Activated T-helper 17 cell treated with anti-CD3 and anti-CD28 coated beads, Interleukin-2, amount 50 U/mL, for 72 hours (primary cell): ENCODE measurements around the gene UGT1A5. TPM values are rescaled to one million over a fixed set of nuclear protein-coding genes. Genes with fewer than 3 reads are reported as not detected.

Experiments used
- ATAC-seq: fragments of 150-1000 bp; cut with Tn5 transposase; replicated peaks from 2 replicates; pipeline ENCODE4 v1.10.0; 2021; ENCODE audit warnings: mild to moderate bottlenecking, moderate library complexity
- H3K27ac Mint-ChIP-seq: one replicate; pipeline ENCODE4 v1.8.0; 2022; ENCODE audit warnings: mixed read lengths
- H3K27me3 Mint-ChIP-seq: one replicate; pipeline ENCODE4 v1.8.0; 2022; ENCODE audit warnings: mixed read lengths
- H3K36me3 Mint-ChIP-seq: one replicate; pipeline ENCODE4 v1.8.0; 2022; ENCODE audit warnings: low read depth, mild to moderate bottlenecking, mixed read lengths
- H3K4me1 Mint-ChIP-seq: one replicate; pipeline ENCODE4 v1.8.0; 2022; ENCODE audit warnings: mixed read lengths
- H3K4me3 Mint-ChIP-seq: one replicate; pipeline ENCODE4 v1.8.0; 2022; ENCODE audit warnings: mild to moderate bottlenecking, mixed read lengths
- H3K9me3 Mint-ChIP-seq: one replicate; pipeline ENCODE4 v1.8.0; 2022; ENCODE audit warnings: mixed read lengths
- total RNA-seq, 2 donors: library from RNA; stranded (reverse); gene quantifications; one replicate each; pipeline ENCODE4 v1.2.3, GENCODE V29; 2022

The UGT1A5 gene
- total RNA-seq, 2 donors from 2014 or later = not detected

- Mint-ChIP-seq H3K4me3 (no peak overlapping the region), H3K4me1 (no peaks in the 10 kb centered on the region), H3K27ac (no peak overlapping the region), H3K9me3 (peaks cover 4% of the 10 kb centered on the region), H3K36me3 (no peaks in the 10 kb centered on the region), H3K27me3 (peaks cover 15% of the 10 kb centered on the region)
- no peak for ATAC-seq
Measured at GRCh38 chr2:233772153-233772552, 59.4 kb downstream of the UGT1A5 start.

GRCh38 chr2:233772583-233772982 lies 59.9 kb downstream of the UGT1A5 start:
- Mint-ChIP-seq H3K27ac (no peak overlapping the region), H3K27me3 (peaks cover 12% of the 10 kb centered on the region), H3K36me3 (no peaks in the 10 kb centered on the region), H3K4me1 (no peaks in the 10 kb centered on the region), H3K4me3 (no peak overlapping the region), H3K9me3 (peaks cover 4% of the 10 kb centered on the region)
- ATAC-seq = no peak

- Mint-ChIP-seq H3K27ac (no peak overlapping the region), H3K9me3 (peaks cover 4% of the 10 kb centered on the region), H3K4me1 (no peaks in the 10 kb centered on the region), H3K4me3 (no peak overlapping the region), H3K27me3 (peaks cover 15% of the 10 kb centered on the region), H3K36me3 (no peaks in the 10 kb centered on the region)
- no peak for ATAC-seq
Measured at GRCh38 chr2:233773854-233774253, 61.1 kb downstream of the UGT1A5 start.

GRCh38 chr2:233775414-233775813 lies 62.7 kb downstream of the UGT1A5 start:
- no peaks in the 10 kb centered on the region for H3K4me1 Mint-ChIP-seq
- no peaks in the 10 kb centered on the region for H3K36me3 Mint-ChIP-seq
- no peak overlapping the region for H3K4me3 Mint-ChIP-seq
- ATAC-seq = no peak
- H3K9me3 Mint-ChIP-seq = peaks cover 4% of the 10 kb centered on the region
- no peak overlapping the region for H3K27ac Mint-ChIP-seq
- peaks cover 13% of the 10 kb centered on the region for H3K27me3 Mint-ChIP-seq

- no peaks in the 10 kb centered on the region for H3K4me1 Mint-ChIP-seq
- H3K4me3 Mint-ChIP-seq = no peak within 1 kb of the TSS
- H3K27me3 Mint-ChIP-seq = peaks cover 13% of the 10 kb centered on the region
- H3K27ac Mint-ChIP-seq = no peak within 1 kb of the TSS
- ATAC-seq = no peak
- H3K36me3 Mint-ChIP-seq = no peaks in the 10 kb centered on the region
- H3K9me3 Mint-ChIP-seq = peaks cover 4% of the 10 kb centered on the region
Measured at GRCh38 chr2:233778030-233778429, 65.3 kb downstream of the UGT1A5 start, which contains the start of gene MROH2A. MROH2A (plus strand) TSS chr2:233778330; CDS start chr2:233779359, 1,029 bp downstream.

- Mint-ChIP-seq H3K4me3 (no peak overlapping the region), H3K27me3 (peaks cover 19% of the 10 kb centered on the region), H3K36me3 (no peaks in the 10 kb centered on the region), H3K27ac (no peak overlapping the region), H3K9me3 (peaks cover 4% of the 10 kb centered on the region), H3K4me1 (no peaks in the 10 kb centered on the region)
- no peak for ATAC-seq
Measured at GRCh38 chr2:233779722-233780121, 67.0 kb downstream of the UGT1A5 start.

GRCh38 chr2:233780771-233781170 lies 68.1 kb downstream of the UGT1A5 start:
- Mint-ChIP-seq H3K4me1 (no peaks in the 10 kb centered on the region), H3K27me3 (peaks cover 19% of the 10 kb centered on the region), H3K27ac (no peak overlapping the region), H3K9me3 (peaks cover 3% of the 10 kb centered on the region), H3K4me3 (no peak overlapping the region), H3K36me3 (no peaks in the 10 kb centered on the region)
- ATAC-seq = no peak

- Mint-ChIP-seq H3K27ac (no peak overlapping the region), H3K9me3 (peaks cover 5% of the 10 kb centered on the region), H3K4me1 (no peaks in the 10 kb centered on the region), H3K4me3 (no peak overlapping the region), H3K36me3 (no peaks in the 10 kb centered on the region), H3K27me3 (peaks cover 6% of the 10 kb centered on the region)
- ATAC-seq = no peak
Measured at GRCh38 chr2:233789554-233789953, 76.8 kb downstream of the UGT1A5 start.

GRCh38 chr2:233791151-233791882 lies 78.6 kb downstream of the UGT1A5 start:
- ATAC-seq = no peak
- peaks cover 1% of the 10 kb centered on the region for H3K9me3 Mint-ChIP-seq
- H3K4me1 Mint-ChIP-seq = no peaks in the 10 kb centered on the region

GRCh38 chr2:233791883-233792329 lies 79.2 kb downstream of the UGT1A5 start:
- Mint-ChIP-seq H3K4me1 (no peaks in the 10 kb centered on the region), H3K4me3 (no peak overlapping the region), H3K36me3 (no peaks in the 10 kb centered on the region), H3K27me3 (no peaks in the 10 kb centered on the region), H3K27ac (no peak overlapping the region), H3K9me3 (no peaks in the 10 kb centered on the region)
- no peak for ATAC-seq

More at GRCh38 chr2:233791151-233791882, 78.6 kb downstream of the UGT1A5 start:
- H3K4me3 Mint-ChIP-seq = no peak overlapping the region
- no peaks in the 10 kb centered on the region for H3K36me3 Mint-ChIP-seq
- H3K27me3 Mint-ChIP-seq = peaks cover 2% of the 10 kb centered on the region
- no peak overlapping the region for H3K27ac Mint-ChIP-seq

- Mint-ChIP-seq H3K9me3 (no peaks in the 10 kb centered on the region), H3K4me1 (no peaks in the 10 kb centered on the region), H3K27ac (no peak overlapping the region), H3K27me3 (peaks cover under 1% of the 10 kb centered on the region), H3K4me3 (no peak overlapping the region), H3K36me3 (no peaks in the 10 kb centered on the region)
- no peak for ATAC-seq
Measured at GRCh38 chr2:233792720-233793119, 80.0 kb downstream of the UGT1A5 start.

- H3K27ac Mint-ChIP-seq = no peak overlapping the region
- H3K9me3 Mint-ChIP-seq = no peaks in the 10 kb centered on the region
- no peak for ATAC-seq
- H3K27me3 Mint-ChIP-seq = peaks cover 8% of the 10 kb centered on the region
- no peaks in the 10 kb centered on the region for H3K36me3 Mint-ChIP-seq
- no peaks in the 10 kb centered on the region for H3K4me1 Mint-ChIP-seq
- no peak overlapping the region for H3K4me3 Mint-ChIP-seq
Measured at GRCh38 chr2:233793465-233794127, 80.9 kb downstream of the UGT1A5 start.

GRCh38 chr2:233794128-233794658 lies 81.5 kb downstream of the UGT1A5 start:
- H3K4me1 Mint-ChIP-seq = no peaks in the 10 kb centered on the region
- H3K27me3 Mint-ChIP-seq = peaks cover 8% of the 10 kb centered on the region
- H3K4me3 Mint-ChIP-seq = no peak overlapping the region
- H3K36me3 Mint-ChIP-seq = no peaks in the 10 kb centered on the region
- no peak for ATAC-seq
- no peak overlapping the region for H3K27ac Mint-ChIP-seq
- no peaks in the 10 kb centered on the region for H3K9me3 Mint-ChIP-seq

- Mint-ChIP-seq H3K9me3 (no peaks in the 10 kb centered on the region), H3K27ac (no peak overlapping the region), H3K36me3 (no peaks in the 10 kb centered on the region), H3K27me3 (peaks cover 8% of the 10 kb centered on the region), H3K4me3 (no peak overlapping the region), H3K4me1 (no peaks in the 10 kb centered on the region)
- no peak for ATAC-seq
Measured at GRCh38 chr2:233795735-233796171, 83.0 kb downstream of the UGT1A5 start.

- no peak overlapping the region for H3K27ac Mint-ChIP-seq
- peaks cover 8% of the 10 kb centered on the region for H3K27me3 Mint-ChIP-seq
- H3K4me3 Mint-ChIP-seq = no peak overlapping the region
- no peaks in the 10 kb centered on the region for H3K9me3 Mint-ChIP-seq
- no peaks in the 10 kb centered on the region for H3K4me1 Mint-ChIP-seq
- no peak for ATAC-seq
- H3K36me3 Mint-ChIP-seq = no peaks in the 10 kb centered on the region
Measured at GRCh38 chr2:233796254-233796653, 83.5 kb downstream of the UGT1A5 start.
